Activated CD8-positive, alpha-beta T cell treated with anti-CD3 and anti-CD28 coated beads for 36 hours (primary cell): ENCODE measurements around the gene RBBP6. TPM values are rescaled to one million over a fixed set of nuclear protein-coding genes. Genes with fewer than 3 reads are reported as not detected.
A peak's percentile ranks its signal among the peaks of the same experiment; 100 is the strongest.
"Not testable (repeated sequence)": the region's sequence is repeated elsewhere in the genome, so short reads cannot be mapped to it uniquely, and the experiment has no call there.

Source experiments
- ATAC-seq: fragments of 200-7000 bp; cut with Tn5 transposase; one replicate; pipeline ENCODE4 v1.10.0; 2021; ENCODE audit warnings: mild to moderate bottlenecking, moderate library complexity
- CTCF ChIA-PET: fragments of 350-600 bp; sonication (Branson Sonifier 250); formaldehyde crosslinking; loops from one replicate; lab custom pipeline; 2021; ENCODE audit warnings: antibody characterized with exemption; lab: Charles Lee
- POLR2A ChIA-PET: fragments of 350-600 bp; sonication (Branson Sonifier 250); formaldehyde crosslinking; loops from one replicate; lab custom pipeline; 2021; ENCODE audit warnings: antibody characterized with exemption; lab: Charles Lee
- DNase-seq: peaks from one replicate; pipeline ENCODE4 v3.0.0-alpha.2; 2020
- H3K27ac Mint-ChIP-seq: one replicate; pipeline ENCODE4 v1.8.0; 2021; ENCODE audit warnings: mild to moderate bottlenecking, mixed read lengths
- H3K27me3 Mint-ChIP-seq: one replicate; pipeline ENCODE4 v1.8.0; 2021; ENCODE audit warnings: mixed read lengths
- H3K36me3 Mint-ChIP-seq: one replicate; pipeline ENCODE4 v1.8.0; 2021; ENCODE audit warnings: low read depth, mixed read lengths
- H3K4me1 Mint-ChIP-seq: one replicate; pipeline ENCODE4 v1.8.0; 2021; ENCODE audit warnings: low read depth, mixed read lengths
- H3K4me3 Mint-ChIP-seq: one replicate; pipeline ENCODE4 v1.8.0; 2021; ENCODE audit warnings: mild to moderate bottlenecking, moderate library complexity, mixed read lengths
- H3K9me3 Mint-ChIP-seq: one replicate; pipeline ENCODE4 v1.8.0; 2021; ENCODE audit warnings: mixed read lengths
- CTCF ChIP-seq: fragments of 200-600 bp; IDR thresholded peaks from one replicate; pipeline ENCODE4 v1.8.0; 2022; ENCODE audit warnings: antibody characterized with exemption, mild to moderate bottlenecking
- intact Hi-C: fragments of 100-400 bp; cut with micrococcal nuclease; formaldehyde crosslinking; loops from one replicate; pipeline ENCODE4 v1.10.0; 2022
- total RNA-seq, 2 experiments: library from RNA; stranded (reverse); gene quantifications; one replicate each; pipeline ENCODE4 v1.2.3, GENCODE V29; 2021

RBBP6 gene
- total RNA-seq, 2 experiments from 2014 or later, result 71.6 to 74.8 TPM

- intact Hi-C loops, result no loop called here
- H3K9me3 Mint-ChIP-seq, result peaks cover 32% of the 10 kb centered on the region
- POLR2A ChIA-PET, result no interaction called here
- peaks cover 64% of the 10 kb centered on the region for H3K36me3 Mint-ChIP-seq
- H3K27me3 Mint-ChIP-seq, result no peaks in the 10 kb centered on the region
- no peak overlapping the region for H3K4me3 Mint-ChIP-seq
- no peaks in the 10 kb centered on the region for H3K4me1 Mint-ChIP-seq
- no peak overlapping the region for H3K27ac Mint-ChIP-seq
- no peak for ATAC-seq
- CTCF ChIA-PET, result no interaction called here
- no peak for DNase-seq
- no peak for TF ChIP-seq CTCF
Measured at GRCh38 chr16:24571096-24571495, 31.7 kb downstream of the RBBP6 start.

DNA sequence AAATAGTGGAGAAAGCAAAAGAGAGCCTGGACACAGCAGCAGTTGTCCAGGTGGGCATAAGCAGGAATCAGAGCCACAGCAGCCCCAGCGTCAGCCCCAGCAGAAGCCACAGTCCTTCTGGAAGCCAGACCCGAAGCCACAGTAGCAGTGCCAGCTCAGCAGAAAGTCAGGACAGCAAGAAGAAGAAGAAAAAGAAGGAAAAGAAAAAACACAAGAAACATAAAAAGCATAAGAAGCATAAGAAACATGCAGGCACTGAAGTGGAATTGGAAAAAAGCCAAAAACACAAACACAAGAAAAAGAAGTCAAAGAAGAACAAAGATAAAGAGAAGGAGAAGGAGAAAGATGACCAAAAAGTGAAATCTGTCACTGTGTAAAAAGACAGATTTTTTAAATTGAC lies 32.7 kb downstream of the RBBP6 start:
- Mint-ChIP-seq H3K9me3 (peaks cover 32% of the 10 kb centered on the region), H3K4me1 (no peaks in the 10 kb centered on the region), H3K36me3 (peaks cover 60% of the 10 kb centered on the region), H3K4me3 (no peak overlapping the region), H3K27me3 (no peaks in the 10 kb centered on the region), H3K27ac (peak overlapping the region; percentile 12)
- no peak for TF ChIP-seq CTCF
- intact Hi-C loops, result no loop called here
- DNase-seq (no peak), ATAC-seq (no peak)
- POLR2A ChIA-PET, result interaction anchor here (0.8 kb wide), 1 partner anchor 8 kb away, joined by 3 read pairs; no protein-coding TSS in a partner anchor
- CTCF ChIA-PET, result interaction anchor here (1.2 kb wide), 1 partner anchor 68 kb away, joined by 3 read pairs; no protein-coding TSS in a partner anchor

DNA sequence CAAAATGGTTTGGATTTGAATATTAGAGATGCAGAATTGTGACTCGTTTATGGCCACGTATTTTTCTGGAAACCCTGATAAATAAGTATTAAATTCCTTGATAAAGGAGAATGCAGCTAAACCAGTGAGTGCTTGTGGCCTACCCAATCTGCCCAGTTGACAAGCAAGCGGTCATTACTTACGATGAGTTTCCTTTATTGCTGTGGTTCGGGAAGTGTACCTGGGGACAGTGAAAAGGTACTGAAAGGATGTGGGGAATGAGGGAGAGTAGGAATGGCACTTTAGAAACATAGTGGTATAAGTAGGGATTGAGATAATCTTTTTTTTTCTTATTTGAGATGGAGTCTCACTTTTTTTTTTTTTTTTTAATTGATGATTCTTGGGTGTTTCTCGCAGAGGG lies 33.8 kb downstream of the RBBP6 start:
- peaks cover 51% of the 10 kb centered on the region for H3K36me3 Mint-ChIP-seq
- CTCF ChIA-PET, result interaction anchor here (1.2 kb wide), 1 partner anchor 69 kb away, joined by 3 read pairs; no protein-coding TSS in a partner anchor
- no peak for ATAC-seq

GRCh38 chr16:24574515-24575485 lies 35.4 kb downstream of the RBBP6 start:
- CTCF ChIA-PET, H3K27me3 Mint-ChIP-seq, POLR2A ChIA-PET, H3K27ac Mint-ChIP-seq, DNase-seq, H3K4me3 Mint-ChIP-seq, intact Hi-C loops, ATAC-seq, H3K4me1 Mint-ChIP-seq: not testable (repeated sequence)
- H3K36me3 Mint-ChIP-seq, result peaks cover 34% of the 10 kb centered on the region
- peaks cover 27% of the 10 kb centered on the region for H3K9me3 Mint-ChIP-seq

More for the DNA sequence above, 33.8 kb downstream of the RBBP6 start:
- no peak for DNase-seq
- no peak for TF ChIP-seq CTCF
- Mint-ChIP-seq H3K27ac (no peak overlapping the region), H3K9me3 (peaks cover 32% of the 10 kb centered on the region), H3K4me3 (no peak overlapping the region), H3K27me3 (no peaks in the 10 kb centered on the region), H3K4me1 (no peaks in the 10 kb centered on the region)
- POLR2A ChIA-PET, result no interaction called here
- intact Hi-C loops, result no loop called here

DNA sequence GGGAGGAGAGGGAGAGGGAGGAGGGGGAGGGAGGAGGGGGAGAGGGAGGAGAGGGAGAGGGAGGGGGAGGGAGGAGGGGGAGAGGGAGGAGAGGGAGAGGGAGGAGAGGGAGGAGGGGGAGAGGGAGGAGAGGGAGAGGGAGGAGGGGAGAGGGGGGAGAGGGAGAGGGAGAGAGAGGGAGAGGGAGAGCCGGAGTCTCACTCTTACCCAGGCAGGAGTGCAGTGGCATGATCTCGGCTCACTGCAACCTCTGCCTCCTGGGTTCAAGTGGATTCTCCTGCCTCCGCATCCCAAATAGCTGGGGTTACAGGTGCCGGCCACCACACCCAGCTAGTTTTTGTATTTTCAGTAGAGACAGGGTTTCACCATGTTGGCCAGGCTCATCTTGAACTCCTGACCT lies 36.4 kb downstream of the RBBP6 start:
- H3K4me3 Mint-ChIP-seq, H3K4me1 Mint-ChIP-seq, ATAC-seq, H3K27me3 Mint-ChIP-seq, DNase-seq, intact Hi-C loops, H3K27ac Mint-ChIP-seq: not testable (repeated sequence)
- CTCF ChIA-PET, result interaction anchor here (1.4 kb wide), 1 partner anchor 9 kb away, joined by 3 read pairs; no protein-coding TSS in a partner anchor
- Mint-ChIP-seq H3K9me3 (peaks cover 18% of the 10 kb centered on the region), H3K36me3 (peaks cover 25% of the 10 kb centered on the region)
- POLR2A ChIA-PET, result interaction anchor here (0.6 kb wide), 1 partner anchor 21 kb away, joined by 3 read pairs; no protein-coding TSS in a partner anchor
